Urinary bladder (tissue), 4 donors: ENCODE data around the gene XRN1. TPM values are rescaled to one million over a fixed set of nuclear protein-coding genes. Genes with fewer than 3 reads are reported as not detected.

Experiments
- DNase-seq: peaks from one replicate; pipeline ENCODE4 v3.0.0-alpha.2; 2015; ENCODE audit errors: extremely low spot score
- H3K27ac ChIP-seq: one replicate; pipeline ENCODE4 v1.5.1; 2013; ENCODE audit warnings: low read depth, mild to moderate bottlenecking, moderate library complexity
- H3K36me3 ChIP-seq: one replicate; pipeline ENCODE4 v1.6.1; 2013; ENCODE audit warnings: mild to moderate bottlenecking, moderate library complexity; ENCODE audit not compliant: insufficient read depth
- H3K4me1 ChIP-seq: one replicate; pipeline ENCODE4 v1.6.1; 2013; ENCODE audit warnings: mild to moderate bottlenecking, moderate library complexity; ENCODE audit not compliant: insufficient read depth
- H3K4me3 ChIP-seq: one replicate; pipeline ENCODE4 v1.5.1; 2013; ENCODE audit warnings: low read depth, low read length
- WGBS: extraction: QIAGEN DNeasy Blood & Tissue Kit; methylation state at CpG from one replicate; pipeline ENCODE4 v1.1.7; 2013; 5-methylcytosine and 5-hydroxymethylcytosine counted together
- polyA plus RNA-seq: library from polyadenylated mRNA; stranded (reverse); fragments of 200-250 nt; gene quantifications from one replicate; pipeline ENCODE4 v1.2.3, GENCODE V29; 2013
- total RNA-seq: library from RNA; depleted of rRNA; stranded (reverse); fragments of >200 nt; gene quantifications from one replicate; pipeline ENCODE4 v1.2.3, GENCODE V29; 2014
- donor health status: healthy with polysubstance abuse.
- donor health status: healthy.

Gene XRN1
- total and polyA plus RNA-seq, 2 donors = 8.5 to 99.3 TPM

DNA sequence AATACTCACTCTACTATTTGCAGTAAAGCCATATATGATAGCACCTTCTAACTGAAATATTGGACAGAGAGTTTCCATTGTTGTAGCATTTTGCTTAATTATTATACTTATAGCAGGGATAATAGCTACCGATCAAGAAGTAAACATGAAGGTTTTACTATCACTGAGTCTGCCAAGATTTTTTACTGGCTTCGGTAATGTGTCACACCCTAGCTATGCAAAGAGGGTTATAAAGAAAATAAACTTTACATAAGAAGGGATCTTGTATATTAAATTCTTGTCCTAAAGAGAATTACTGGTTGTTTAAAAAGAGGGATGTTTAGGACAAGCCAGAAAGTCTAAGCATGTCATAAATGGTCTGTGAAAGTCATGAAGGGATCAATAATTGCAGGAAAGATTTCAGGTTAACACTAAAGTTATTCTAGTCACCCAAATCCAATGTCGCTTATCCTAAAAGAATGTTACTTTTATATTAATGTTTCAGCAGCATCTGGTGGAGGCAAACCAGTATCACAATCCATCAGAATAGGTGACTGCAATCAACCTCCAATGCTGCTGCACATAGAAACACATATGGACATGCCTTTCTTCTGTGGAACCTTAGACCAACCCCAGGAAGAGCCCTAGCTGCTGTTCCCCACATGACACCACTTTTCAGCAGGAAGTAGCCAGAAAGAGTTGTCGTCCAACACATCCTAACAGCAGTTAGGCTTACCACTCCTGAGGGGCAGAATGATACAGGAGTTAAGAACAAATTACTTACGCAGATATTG, 159.8 kb downstream of the XRN1 start:
- H3K4me1 ChIP-seq = no peaks in the 10 kb centered on the region
- H3K27ac ChIP-seq = no peak overlapping the region
- no peaks in the 10 kb centered on the region for H3K36me3 ChIP-seq
- WGBS = 75% methylated on average over 5 of the region's 5 CpGs
- H3K4me3 ChIP-seq = no peak overlapping the region
- no peak for DNase-seq

DNA sequence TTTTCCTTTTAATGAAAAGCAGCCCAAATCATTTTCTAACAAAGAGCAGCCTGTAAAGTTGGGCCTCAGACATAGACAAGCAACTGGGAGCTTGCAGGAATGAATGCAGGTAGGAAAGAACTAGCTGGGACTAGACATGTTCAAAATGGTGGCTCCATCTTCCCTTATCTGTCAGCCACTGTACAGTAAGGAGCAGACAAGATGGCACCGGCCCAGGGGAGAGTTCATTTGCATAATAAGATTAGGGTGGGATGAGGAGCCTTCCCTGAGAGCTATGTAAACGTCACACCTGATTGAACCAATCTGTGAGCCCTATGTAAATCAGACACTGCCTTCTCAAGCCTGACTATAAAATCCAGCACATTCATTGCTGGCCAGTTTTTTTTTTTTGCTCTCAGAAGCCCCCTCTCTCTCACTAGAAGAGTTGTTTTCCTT, 162.7 kb downstream of the XRN1 start:
- no peak overlapping the region for H3K4me3 ChIP-seq
- no peaks in the 10 kb centered on the region for H3K36me3 ChIP-seq
- no peaks in the 10 kb centered on the region for H3K4me1 ChIP-seq
- DNase-seq = no peak
- no peak overlapping the region for H3K27ac ChIP-seq
- WGBS = 32% methylated on average over 2 of the region's 2 CpGs

DNA sequence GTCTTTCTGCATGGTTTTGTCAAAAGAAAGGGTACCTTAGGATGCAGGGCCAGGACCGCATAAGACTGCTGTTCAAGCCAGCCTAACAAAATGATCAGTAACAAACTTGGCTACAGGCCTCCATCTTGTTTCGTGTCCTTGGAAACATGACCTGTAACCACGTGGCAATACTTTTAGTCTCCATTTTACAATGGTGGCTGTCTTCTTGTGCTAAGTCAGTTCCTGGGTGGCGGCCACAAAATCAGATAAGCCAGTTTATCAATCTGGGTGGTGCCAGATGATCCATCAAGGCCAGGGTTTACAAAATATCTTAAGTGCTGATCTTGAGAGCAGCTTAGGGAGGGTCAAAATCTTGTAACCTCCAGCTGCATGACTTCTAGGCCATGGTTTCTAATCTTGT, 165.3 kb downstream of the XRN1 start:
- DNase-seq = no peak
- Histone ChIP-seq H3K4me3 (no peak overlapping the region), H3K4me1 (no peaks in the 10 kb centered on the region), H3K27ac (no peak overlapping the region), H3K36me3 (no peaks in the 10 kb centered on the region)
- 91% methylated on average over 4 of the region's 4 CpGs for WGBS

DNA sequence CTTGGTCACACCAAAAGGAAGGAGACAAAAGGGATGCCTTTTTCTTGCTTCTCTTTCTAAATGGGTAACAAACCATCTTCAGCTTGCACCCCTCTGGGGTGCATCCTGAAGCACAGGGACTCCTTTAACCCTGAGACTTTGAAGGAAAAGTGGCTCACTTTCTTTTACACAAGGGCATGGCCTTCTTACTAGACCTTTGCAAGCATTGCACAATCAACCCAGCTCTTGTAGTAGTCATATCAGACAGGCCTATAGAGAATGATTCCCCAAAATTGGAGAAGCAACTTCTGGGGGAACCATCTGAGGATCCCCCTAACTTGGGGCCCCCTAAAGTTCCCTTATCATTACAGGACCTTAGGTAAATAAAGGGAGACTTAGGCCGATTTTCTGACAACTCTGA, 166.4 kb downstream of the XRN1 start:
- Histone ChIP-seq H3K4me1 (no peaks in the 10 kb centered on the region), H3K36me3 (no peaks in the 10 kb centered on the region), H3K4me3 (no peak overlapping the region), H3K27ac (no peak overlapping the region)
- DNase-seq = no peak
- WGBS = 77% methylated on average over 1 of the region's 1 CpG

DNA sequence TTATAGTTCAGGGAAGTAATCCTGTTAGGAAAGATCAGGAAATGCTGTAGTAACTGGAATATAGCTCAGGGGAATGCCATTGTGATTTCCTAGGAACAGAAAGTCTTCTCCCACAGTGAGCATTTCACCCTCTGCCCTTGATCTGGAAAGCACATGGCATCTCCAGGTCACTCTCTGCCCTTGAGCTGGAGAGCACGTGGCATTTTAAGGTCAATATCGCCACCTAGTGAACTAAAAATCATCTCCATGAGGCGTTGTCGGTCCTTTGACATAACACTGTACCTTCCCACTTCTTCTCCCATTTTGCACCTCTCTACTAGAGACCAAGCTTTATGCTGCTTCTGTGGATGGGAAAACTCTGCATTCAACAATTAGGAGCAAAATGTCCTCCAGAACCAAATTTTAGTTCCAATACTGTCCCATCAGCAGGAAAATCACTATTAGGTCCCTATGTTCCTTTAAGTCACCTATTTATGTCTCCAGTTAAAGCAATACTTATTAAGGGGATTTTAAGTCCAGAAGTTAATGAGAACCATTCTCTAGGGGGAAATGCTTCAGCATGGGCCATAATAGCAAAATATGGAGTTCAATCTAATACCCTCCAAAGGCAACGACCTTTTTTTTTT, 167.8 kb downstream of the XRN1 start:
- DNase-seq = no peak
- no peak overlapping the region for H3K4me3 ChIP-seq

DNA sequence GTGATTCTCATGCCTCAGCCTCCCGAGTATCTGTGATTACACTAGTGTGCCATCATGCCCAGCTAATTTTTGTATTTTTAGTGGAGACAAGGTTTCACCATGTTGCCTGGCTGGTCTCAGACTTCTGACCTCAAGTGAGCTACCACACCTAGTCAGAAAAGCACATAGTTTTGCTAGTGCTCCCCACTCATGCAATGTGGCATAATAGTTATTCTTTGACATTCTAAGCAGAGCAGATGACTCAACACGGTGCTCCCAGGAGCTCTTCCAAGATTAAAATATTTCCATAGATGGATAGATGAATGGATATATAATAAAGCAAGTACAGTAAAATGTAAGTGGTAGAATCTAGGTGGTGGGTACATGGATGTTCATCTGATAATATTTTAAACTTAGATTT, 169.4 kb downstream of the XRN1 start:
- WGBS = 83% methylated on average over 2 of the region's 2 CpGs

More for the DNA sequence above, 167.8 kb downstream of the XRN1 start:
- Histone ChIP-seq H3K27ac (no peak overlapping the region), H3K36me3 (no peaks in the 10 kb centered on the region), H3K4me1 (no peaks in the 10 kb centered on the region)
- WGBS = 20% methylated on average over 5 of the region's 5 CpGs

DNA sequence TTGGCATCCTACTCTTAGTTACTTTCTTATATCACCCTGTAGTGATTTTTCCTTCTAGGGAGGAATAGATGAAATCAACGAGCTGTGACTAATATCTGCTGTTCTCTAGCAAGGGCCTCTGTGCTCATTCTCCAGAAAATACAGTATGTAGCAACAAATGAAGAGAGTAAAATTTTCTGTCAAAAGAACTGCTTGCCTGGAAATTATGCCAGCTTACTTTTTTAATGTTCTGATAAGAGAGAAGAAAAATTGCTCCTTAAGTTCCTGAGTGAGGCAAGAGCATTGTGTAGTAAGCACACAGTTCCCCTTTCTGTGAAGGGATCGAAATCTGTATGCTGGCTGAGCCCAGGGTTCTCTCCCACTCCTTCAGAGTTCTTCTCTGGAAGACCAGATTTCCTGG, 171.1 kb downstream of the XRN1 start:
- 80% methylated on average over 2 of the region's 2 CpGs for WGBS
- DNase-seq = no peak
- no peak overlapping the region for H3K4me3 ChIP-seq
- H3K36me3 ChIP-seq = no peaks in the 10 kb centered on the region
- H3K4me1 ChIP-seq = no peaks in the 10 kb centered on the region
- H3K27ac ChIP-seq = no peak overlapping the region

More for the DNA sequence above, 169.4 kb downstream of the XRN1 start:
- H3K27ac ChIP-seq = no peak overlapping the region
- H3K4me1 ChIP-seq = no peaks in the 10 kb centered on the region
- H3K4me3 ChIP-seq = no peak overlapping the region
- DNase-seq = no peak
- no peaks in the 10 kb centered on the region for H3K36me3 ChIP-seq

DNA sequence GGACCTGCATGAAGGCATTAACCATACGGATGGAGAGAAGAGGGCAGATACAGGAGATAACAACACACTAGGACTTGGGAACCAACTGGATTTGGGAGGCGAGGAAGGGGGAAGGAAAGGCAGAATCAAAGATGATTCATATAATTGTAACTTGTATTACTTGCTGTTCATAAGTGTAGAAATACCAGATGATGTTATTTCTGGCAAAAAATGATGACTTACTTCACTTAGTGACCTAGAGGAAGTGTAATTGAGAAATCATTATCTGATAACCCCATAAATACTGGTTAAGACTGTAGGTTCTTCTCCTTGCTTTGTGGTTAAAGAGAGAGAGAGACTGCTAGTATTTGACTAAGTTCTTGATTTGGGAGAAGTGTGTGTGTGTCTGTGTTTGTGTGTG, 172.0 kb downstream of the XRN1 start:
- DNase-seq = no peak
- no peaks in the 10 kb centered on the region for H3K36me3 ChIP-seq
- H3K4me3 ChIP-seq = no peak overlapping the region
- WGBS = 62% methylated on average over 2 of the region's 2 CpGs
- no peaks in the 10 kb centered on the region for H3K4me1 ChIP-seq
- no peak overlapping the region for H3K27ac ChIP-seq

DNA sequence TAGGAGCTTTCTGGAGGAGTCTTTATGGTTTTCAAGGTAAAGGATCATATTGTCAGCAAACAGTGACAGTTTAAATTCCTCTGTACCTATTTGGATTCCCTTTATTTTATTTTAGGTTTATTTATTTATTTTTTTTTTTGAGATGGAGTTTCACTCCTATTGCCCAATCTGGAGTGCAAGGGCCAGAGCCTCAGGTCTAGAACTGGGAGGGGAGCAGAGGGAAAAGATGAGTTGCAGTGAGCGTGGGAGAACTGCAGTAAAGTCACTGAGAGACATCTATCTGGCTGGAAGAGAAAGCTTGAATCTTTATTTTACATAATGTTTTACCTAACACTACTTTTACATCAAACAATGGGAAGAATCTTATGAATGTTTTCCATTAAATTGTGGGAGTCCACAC, 172.9 kb downstream of the XRN1 start:
- Histone ChIP-seq H3K27ac (no peak overlapping the region), H3K4me3 (no peak overlapping the region), H3K36me3 (no peaks in the 10 kb centered on the region), H3K4me1 (no peaks in the 10 kb centered on the region)
- DNase-seq = no peak
- 93% methylated on average over 1 of the region's 1 CpG for WGBS

DNA sequence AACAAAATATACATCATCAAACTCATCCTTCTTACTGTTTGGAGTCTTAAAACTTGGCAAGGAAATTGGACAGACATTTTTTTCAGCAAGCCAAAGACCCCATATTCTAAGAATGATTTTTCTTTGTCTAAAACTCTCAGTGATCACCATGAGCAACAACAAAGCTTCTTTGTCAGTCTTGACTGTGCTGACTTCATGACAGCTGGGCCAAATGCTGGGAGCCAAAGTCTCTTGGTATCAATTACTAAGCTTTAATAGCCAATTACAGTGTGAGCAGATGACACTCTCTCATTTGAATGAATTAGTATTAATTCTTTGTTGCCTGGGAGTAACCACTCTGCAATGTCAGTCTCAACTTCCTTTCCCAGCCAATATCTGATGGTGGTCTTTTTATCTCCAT, 174.3 kb downstream of the XRN1 start:
- Histone ChIP-seq H3K4me1 (no peaks in the 10 kb centered on the region), H3K36me3 (no peaks in the 10 kb centered on the region), H3K4me3 (no peak overlapping the region), H3K27ac (no peak overlapping the region)
- no peak for DNase-seq

DNA sequence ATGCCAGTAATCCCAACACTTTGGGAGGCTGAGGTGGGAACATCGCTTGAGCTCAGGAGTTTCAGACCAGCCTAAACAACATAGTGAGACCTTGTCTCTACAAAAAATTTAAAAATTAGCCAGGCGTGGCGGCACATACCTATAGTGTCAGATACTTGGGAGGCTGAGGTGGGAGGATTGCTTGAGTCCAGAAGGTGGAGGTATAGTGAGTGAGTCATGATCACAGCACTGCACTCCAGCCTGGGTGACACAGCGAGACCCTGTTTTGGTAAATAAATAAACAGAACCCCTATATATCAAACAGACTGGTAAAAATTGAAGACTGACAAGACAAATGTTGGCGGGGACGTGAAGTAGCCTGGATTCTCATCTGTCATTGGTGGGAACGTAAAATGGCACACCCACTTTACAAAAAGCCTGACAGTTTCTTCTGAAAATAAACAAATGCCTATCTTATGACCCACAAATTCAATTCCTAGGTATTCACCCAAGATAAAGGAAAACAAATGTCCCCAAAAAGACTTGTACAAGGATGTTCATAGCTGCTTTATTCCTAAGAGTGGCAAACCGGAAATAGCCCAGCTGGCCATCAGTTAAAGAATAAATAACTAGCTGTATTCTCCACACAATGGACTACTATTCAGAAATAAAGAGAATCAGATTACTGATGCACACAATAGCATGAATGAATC, 175.5 kb downstream of the XRN1 start:
- H3K36me3 ChIP-seq = no peaks in the 10 kb centered on the region
- H3K4me1 ChIP-seq = no peaks in the 10 kb centered on the region
- H3K4me3 ChIP-seq = no peak overlapping the region
- 92% methylated on average over 8 of the region's 8 CpGs for WGBS
- no peak for DNase-seq
- no peak overlapping the region for H3K27ac ChIP-seq

DNA sequence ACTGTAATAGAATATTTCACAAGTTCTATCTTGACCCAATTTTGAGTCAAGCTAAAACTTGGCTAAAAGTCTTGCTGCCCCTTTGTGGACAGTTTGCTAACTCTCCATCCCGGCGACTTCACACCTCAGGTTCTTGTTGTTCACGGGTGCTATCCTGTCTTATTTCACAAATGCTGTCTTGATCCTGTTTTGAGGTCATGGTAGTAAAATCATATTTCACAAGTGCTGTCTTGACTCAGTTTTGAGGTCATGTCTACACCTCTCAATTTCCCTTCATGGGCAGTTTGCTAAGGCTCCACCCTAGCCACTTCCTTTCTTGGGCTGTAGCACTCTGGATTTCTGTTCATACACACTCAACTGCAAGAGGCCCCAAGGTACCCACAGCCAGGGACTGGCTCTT, 177.4 kb downstream of the XRN1 start:
- no peak overlapping the region for H3K27ac ChIP-seq
- 86% methylated on average over 3 of the region's 3 CpGs for WGBS

DNA sequence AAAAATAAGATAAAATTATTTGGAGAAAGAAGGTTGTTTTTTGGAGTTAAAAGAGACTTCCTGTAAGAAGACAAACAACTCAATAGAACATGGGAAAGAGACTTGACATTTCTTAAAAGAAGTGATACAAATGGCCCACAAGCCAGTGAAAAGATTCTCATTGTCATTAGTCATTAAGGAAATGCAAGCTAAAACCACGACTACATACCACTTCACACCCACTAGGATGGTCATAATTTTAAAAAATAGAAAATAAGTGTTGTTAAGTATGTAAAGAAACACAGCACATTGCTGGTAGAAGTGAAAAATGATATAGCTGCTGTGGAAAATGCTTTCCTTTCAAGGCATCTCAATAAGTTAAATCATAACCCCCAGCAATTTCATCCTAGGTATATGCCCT, 178.1 kb downstream of the XRN1 start:
- Histone ChIP-seq H3K4me1 (no peaks in the 10 kb centered on the region), H3K36me3 (no peaks in the 10 kb centered on the region), H3K27ac (no peak overlapping the region), H3K4me3 (no peak overlapping the region)
- no peak for DNase-seq
- WGBS = 82% methylated on average over 1 of the region's 1 CpG

More for the DNA sequence above, 177.4 kb downstream of the XRN1 start:
- Histone ChIP-seq H3K36me3 (no peaks in the 10 kb centered on the region), H3K4me1 (no peaks in the 10 kb centered on the region), H3K4me3 (no peak overlapping the region)
- no peak for DNase-seq

DNA sequence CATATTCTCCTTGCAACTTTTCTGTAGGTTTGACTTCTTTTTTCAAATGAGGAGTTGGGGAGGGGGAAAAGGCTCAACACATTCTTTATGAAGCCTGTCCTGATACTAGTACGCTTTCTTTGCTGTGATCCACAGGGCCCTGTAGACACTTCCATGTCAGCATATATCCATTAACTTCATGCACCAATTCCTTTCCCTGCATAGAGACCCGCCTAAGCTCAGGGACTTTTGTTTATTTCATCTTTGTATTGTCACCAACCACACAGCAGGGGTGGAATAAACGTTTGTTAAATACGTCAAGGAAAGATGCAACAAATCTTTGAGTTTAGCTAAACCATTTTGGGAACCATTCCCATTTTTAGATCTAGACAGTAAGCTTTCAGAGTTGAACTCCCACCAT, 179.4 kb downstream of the XRN1 start:
- WGBS = 43% methylated on average over 4 of the region's 4 CpGs
- DNase-seq = no peak
- Histone ChIP-seq H3K4me1 (no peaks in the 10 kb centered on the region), H3K27ac (no peak overlapping the region), H3K36me3 (no peaks in the 10 kb centered on the region), H3K4me3 (no peak overlapping the region)
